Measurements from ENCODE around the gene PLCB3. TPM values are rescaled to one million over a fixed set of nuclear protein-coding genes. Genes with fewer than 3 reads are reported as not detected.
A peak's percentile ranks its signal among the peaks of the same experiment; 100 is the strongest.

Gene PLCB3
- total and polyA plus RNA-seq, 2 experiments from 2014 or later = 28.1 to 103 TPM

DNA sequence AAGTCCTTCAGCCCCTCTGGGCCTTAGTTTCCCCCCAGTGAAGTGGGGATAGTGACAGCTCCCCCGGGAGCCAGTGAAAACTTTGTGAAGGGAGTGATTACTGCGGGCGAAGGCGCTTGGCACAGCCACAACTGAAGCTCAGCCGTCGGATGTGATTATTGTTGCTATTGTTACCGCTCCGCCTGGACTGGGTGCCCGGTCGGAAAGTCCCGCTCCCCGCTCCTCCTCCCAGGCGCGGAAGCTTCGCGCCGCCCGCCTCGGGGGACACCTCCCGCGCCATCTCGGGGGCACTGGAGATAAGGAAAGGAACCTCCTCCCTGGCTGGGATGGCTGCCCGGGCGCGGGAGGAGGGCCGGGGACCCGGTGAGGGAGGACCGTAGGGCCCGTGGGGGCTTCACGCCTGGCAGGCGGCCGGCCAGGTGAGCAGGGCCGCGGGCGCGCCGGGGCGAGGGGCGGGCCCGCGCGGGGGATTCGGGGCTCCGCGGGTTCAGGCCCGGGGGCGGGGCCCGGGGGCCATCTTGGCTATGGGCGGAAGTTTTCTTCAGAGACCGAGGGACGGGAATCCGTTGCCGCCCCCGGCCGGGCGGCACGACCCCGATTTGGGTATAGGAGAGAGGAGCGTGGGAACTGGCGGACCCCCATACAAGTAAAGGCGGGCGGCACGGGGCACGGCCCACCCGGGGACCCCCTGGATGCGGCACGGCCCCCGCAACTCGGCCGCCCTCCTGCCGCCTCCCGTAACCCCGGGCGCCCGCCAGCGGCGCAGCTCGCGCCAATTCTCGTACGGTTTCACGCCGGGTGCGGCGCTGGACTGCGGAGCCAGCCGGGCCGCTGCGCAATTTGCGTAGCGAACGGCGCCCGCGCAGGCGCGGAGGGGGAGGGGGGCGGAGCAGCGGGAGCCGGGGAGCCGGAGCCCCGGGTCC lies 33.9 kb downstream of the PLCB3 start, which contains the start of gene GPR137:
TSS of gene GPR137 (plus strand) at position 887 of the 923 bp plus-strand sequence. CDS start 677 bp downstream, outside the sequence.
- H3K4me1 ChIP-seq (ENCODE audit: insufficient read depth) = peaks cover 8% of the 10 kb centered on the region
- peaks cover 6% of the 10 kb centered on the region; the same call in 1 of the 2 replicates for H3F3A ChIP-seq (replicated peaks; ENCODE audit: low read depth)
- Mint-ChIP-seq H3K36me3 (ENCODE audit: low read depth) (peaks cover 10% of the 10 kb centered on the region; the same call in 2 of the 3 replicates), H3K9me3 (no peaks in the 10 kb centered on the region; the same call in 2 of the 3 replicates), H3K4me1 (peaks cover 8% of the 10 kb centered on the region), H3K27ac (no peak within 1 kb of the TSS), H3K27me3 (ENCODE audit: insufficient read depth, low read depth, poor library complexity) (peaks cover 30% of the 10 kb centered on the region), H3K4me3 (peak within 1 kb of the TSS; percentile 81)
- TF ChIP-seq ZNF462 (CRISPR knock-in tag; IDR thresholded peaks at IDR 0.05) = no peak
- no peak for TF ChIP-seq ETS1 (IDR thresholded peaks at IDR 0.05)
- H3K4me3 ChIP-seq = peak within 1 kb of the TSS; percentile 95
- DNase-seq (ENCODE audit: low spot score) = peak; percentile 80
- H4K20me1 ChIP-seq (replicated peaks; ENCODE audit: insufficient read depth) = no peaks in the 10 kb centered on the region
- peaks cover 24% of the 10 kb centered on the region for H3K27me3 ChIP-seq (ENCODE audit: insufficient read depth)
- peak within 1 kb of the TSS; percentile 99 for H3K4me2 ChIP-seq
- no peaks in the 10 kb centered on the region for H3K79me2 ChIP-seq (replicated peaks; ENCODE audit: insufficient read depth)
- peak; percentile 44 for ATAC-seq
- no peaks in the 10 kb centered on the region for H3K36me3 ChIP-seq (ENCODE audit: insufficient read depth)
- peak within 1 kb of the TSS; percentile 98 for H2AFZ ChIP-seq
- H3K27ac ChIP-seq (ENCODE audit: low read depth) = peak within 1 kb of the TSS; percentile 84; the same call in 1 of the 2 replicates
- H3K9me2 ChIP-seq (ENCODE audit: insufficient read depth) = no peaks in the 10 kb centered on the region
